ES-I3 (cell line): ENCODE data around the gene TNS1.
"Not testable (repeated sequence)": the region's sequence is repeated elsewhere in the genome, so short reads cannot be mapped to it uniquely, and the experiment has no call there.

ENCODE experiments used
- H3K36me3 ChIP-seq: 2 replicates; pipeline ENCODE4 v1.6.1; 2013; ENCODE audit warnings: mild to moderate bottlenecking, low read length, control low read depth, moderate library complexity; ENCODE audit not compliant: insufficient read depth
- H3K4me1 ChIP-seq: 2 replicates; pipeline ENCODE4 v1.6.1; 2013; ENCODE audit warnings: mild to moderate bottlenecking, control low read depth, low read length; ENCODE audit not compliant: insufficient read depth
- H3K9ac ChIP-seq: 2 replicates; pipeline ENCODE4 v1.6.1; 2013; ENCODE audit warnings: low read depth, mild to moderate bottlenecking, low read length, moderate library complexity
- H3K9me3 ChIP-seq: 2 replicates; pipeline ENCODE4 v1.6.1; 2013; ENCODE audit warnings: mild to moderate bottlenecking, low read length, moderate library complexity; ENCODE audit not compliant: control insufficient read depth, insufficient read depth

TNS1 gene

GRCh38 chr2:218024871-218025270 is 22.1 kb upstream of the TNS1 start:
- H3K36me3 ChIP-seq, result no peaks in the 10 kb centered on the region
- H3K9me3 ChIP-seq, result no peaks in the 10 kb centered on the region
- H3K9ac ChIP-seq, result no peak overlapping the region
- H3K4me1 ChIP-seq, result peaks cover 19% of the 10 kb centered on the region; the same call in 1 of the 2 replicates

- Histone ChIP-seq H3K9me3 (no peaks in the 10 kb centered on the region), H3K36me3 (no peaks in the 10 kb centered on the region), H3K4me1 (peaks cover 21% of the 10 kb centered on the region; the same call in 1 of the 2 replicates), H3K9ac (no peak overlapping the region)
Observed at GRCh38 chr2:218024336-218024735, 21.5 kb upstream of the TNS1 start.

- H3K36me3 ChIP-seq, result no peaks in the 10 kb centered on the region
- no peaks in the 10 kb centered on the region for H3K9me3 ChIP-seq
- H3K4me1 ChIP-seq, result peaks cover 22% of the 10 kb centered on the region; the same call in 1 of the 2 replicates
- no peak overlapping the region for H3K9ac ChIP-seq
Observed at GRCh38 chr2:218023636-218024035, 20.8 kb upstream of the TNS1 start.

GRCh38 chr2:218022851-218023530 is 20.2 kb upstream of the TNS1 start:
- Histone ChIP-seq H3K9me3 (no peaks in the 10 kb centered on the region), H3K4me1 (peaks cover 26% of the 10 kb centered on the region; the same call in 1 of the 2 replicates), H3K9ac (no peak overlapping the region), H3K36me3 (no peaks in the 10 kb centered on the region)

GRCh38 chr2:218022131-218022850 is 19.5 kb upstream of the TNS1 start:
- no peaks in the 10 kb centered on the region for H3K36me3 ChIP-seq
- peaks cover 26% of the 10 kb centered on the region; the same call in 1 of the 2 replicates for H3K4me1 ChIP-seq
- H3K9ac ChIP-seq, result no peak overlapping the region
- no peaks in the 10 kb centered on the region for H3K9me3 ChIP-seq

GRCh38 chr2:218021536-218022071 is 18.8 kb upstream of the TNS1 start:
- Histone ChIP-seq H3K9me3 (no peaks in the 10 kb centered on the region), H3K4me1 (peaks cover 26% of the 10 kb centered on the region; the same call in 1 of the 2 replicates), H3K36me3 (no peaks in the 10 kb centered on the region), H3K9ac (no peak overlapping the region)

- Histone ChIP-seq H3K4me1 (peaks cover 29% of the 10 kb centered on the region; the same call in 1 of the 2 replicates), H3K9me3 (no peaks in the 10 kb centered on the region), H3K36me3 (no peaks in the 10 kb centered on the region), H3K9ac (no peak overlapping the region)
Observed at GRCh38 chr2:218020966-218021535, 18.3 kb upstream of the TNS1 start.

- H3K4me1 ChIP-seq, result peaks cover 26% of the 10 kb centered on the region; the same call in 1 of the 2 replicates
- no peaks in the 10 kb centered on the region for H3K9me3 ChIP-seq
- no peaks in the 10 kb centered on the region for H3K36me3 ChIP-seq
- H3K9ac ChIP-seq, result no peak overlapping the region
Observed at GRCh38 chr2:218020281-218020680, 17.5 kb upstream of the TNS1 start.

- H3K9me3 ChIP-seq, result no peaks in the 10 kb centered on the region
- H3K36me3 ChIP-seq, result no peaks in the 10 kb centered on the region
- H3K9ac ChIP-seq, result no peak overlapping the region
- peaks cover 25% of the 10 kb centered on the region; the same call in 1 of the 2 replicates for H3K4me1 ChIP-seq
Observed at GRCh38 chr2:218019411-218020060, 16.7 kb upstream of the TNS1 start.

GRCh38 chr2:218018842-218019125 is 16.0 kb upstream of the TNS1 start:
- H3K9me3 ChIP-seq, H3K36me3 ChIP-seq, H3K9ac ChIP-seq: not testable (repeated sequence)
- peaks cover 23% of the 10 kb centered on the region; the same call in 1 of the 2 replicates for H3K4me1 ChIP-seq

- H3K9me3 ChIP-seq, result no peaks in the 10 kb centered on the region
- no peak overlapping the region for H3K9ac ChIP-seq
- H3K4me1 ChIP-seq, result peaks cover 22% of the 10 kb centered on the region; the same call in 1 of the 2 replicates
- no peaks in the 10 kb centered on the region for H3K36me3 ChIP-seq
Observed at GRCh38 chr2:218017211-218018053, 14.6 kb upstream of the TNS1 start.

- Histone ChIP-seq H3K9ac (no peak overlapping the region), H3K36me3 (no peaks in the 10 kb centered on the region), H3K9me3 (no peaks in the 10 kb centered on the region), H3K4me1 (peaks cover 21% of the 10 kb centered on the region)
Observed at GRCh38 chr2:218016810-218017209, 14.0 kb upstream of the TNS1 start.

- Histone ChIP-seq H3K36me3 (no peaks in the 10 kb centered on the region), H3K4me1 (peaks cover 24% of the 10 kb centered on the region), H3K9me3 (no peaks in the 10 kb centered on the region), H3K9ac (no peak overlapping the region)
Observed at GRCh38 chr2:218015586-218016521, 13.1 kb upstream of the TNS1 start.
